ENCODE data around the gene SRP68.
"Not testable (repeated sequence)": the region's sequence is repeated elsewhere in the genome, so short reads cannot be mapped to it uniquely, and the experiment has no call there.

The SRP68 gene

GRCh38 chr17:76076765-76077583 lies 4.7 kb upstream of the SRP68 start:
- no peak for DNase-seq (ENCODE audit: low read depth in 2 of 2)

- no peak for DNase-seq (ENCODE audit: low read depth in 2 of 2)
These were observed 3.9 kb upstream of the SRP68 start for GRCh38 chr17:76076146-76076764.

- DNase-seq (ENCODE audit: low read depth in 2 of 2), result no peak
These were observed 3.2 kb upstream of the SRP68 start for GRCh38 chr17:76075364-76076145.

GRCh38 chr17:76074390-76075363 lies 2.4 kb upstream of the SRP68 start, which contains the start of gene GALR2:
Gene GALR2, plus strand, starts transcription at chr17:76074781. Its CDS starts 103 bp downstream, at chr17:76074884.
- no peak for DNase-seq (ENCODE audit: low read depth in 2 of 2)

- no peak for DNase-seq (ENCODE audit: low read depth in 2 of 2)
These were observed 678 bp downstream of the SRP68 start for GRCh38 chr17:76071531-76072147.

- no peak for DNase-seq (ENCODE audit: low read depth in 2 of 2)
These were observed 6.5 kb downstream of the SRP68 start for GRCh38 chr17:76065775-76066174.

- DNase-seq (ENCODE audit: low read depth in 2 of 2), result no peak
These were observed 8.3 kb downstream of the SRP68 start for GRCh38 chr17:76063875-76064546.

GRCh38 chr17:76058264-76058663 lies 14.1 kb downstream of the SRP68 start:
- DNase-seq (ENCODE audit: low read depth in 2 of 2), result not testable (repeated sequence)

- DNase-seq (ENCODE audit: low read depth in 2 of 2), result no peak
These were observed 15.4 kb downstream of the SRP68 start for GRCh38 chr17:76056882-76057281.

GRCh38 chr17:76054112-76054476 lies 18.2 kb downstream of the SRP68 start:
- DNase-seq (ENCODE audit: low read depth in 2 of 2), result no peak

- no peak for DNase-seq (ENCODE audit: low read depth in 2 of 2)
These were observed 18.8 kb downstream of the SRP68 start for GRCh38 chr17:76053246-76054111.

- DNase-seq (ENCODE audit: low read depth in 2 of 2), result no peak
These were observed 20.8 kb downstream of the SRP68 start for GRCh38 chr17:76051561-76051960.

- DNase-seq (ENCODE audit: low read depth in 2 of 2), result no peak
These were observed 21.5 kb downstream of the SRP68 start for GRCh38 chr17:76050538-76051467.

- DNase-seq (ENCODE audit: low read depth in 2 of 2), result no peak
These were observed 22.3 kb downstream of the SRP68 start for GRCh38 chr17:76049836-76050537.

- no peak for DNase-seq (ENCODE audit: low read depth in 2 of 2)
These were observed 23.1 kb downstream of the SRP68 start for GRCh38 chr17:76049239-76049638.

GRCh38 chr17:76048711-76049110 lies 23.6 kb downstream of the SRP68 start:
- DNase-seq (ENCODE audit: low read depth in 2 of 2), result no peak

GRCh38 chr17:76048025-76048605 lies 24.2 kb downstream of the SRP68 start:
- no peak for DNase-seq (ENCODE audit: low read depth in 2 of 2)
